ENCODE data around the gene MCTP1. TPM values are rescaled to one million over a fixed set of nuclear protein-coding genes. Genes with fewer than 3 reads are reported as not detected.
"Not testable (repeated sequence)": the region's sequence is repeated elsewhere in the genome, so short reads cannot be mapped to it uniquely, and the experiment has no call there.

Gene MCTP1
- total RNA-seq, 1 donor from 2014 or later: 3.4 TPM

DNA sequence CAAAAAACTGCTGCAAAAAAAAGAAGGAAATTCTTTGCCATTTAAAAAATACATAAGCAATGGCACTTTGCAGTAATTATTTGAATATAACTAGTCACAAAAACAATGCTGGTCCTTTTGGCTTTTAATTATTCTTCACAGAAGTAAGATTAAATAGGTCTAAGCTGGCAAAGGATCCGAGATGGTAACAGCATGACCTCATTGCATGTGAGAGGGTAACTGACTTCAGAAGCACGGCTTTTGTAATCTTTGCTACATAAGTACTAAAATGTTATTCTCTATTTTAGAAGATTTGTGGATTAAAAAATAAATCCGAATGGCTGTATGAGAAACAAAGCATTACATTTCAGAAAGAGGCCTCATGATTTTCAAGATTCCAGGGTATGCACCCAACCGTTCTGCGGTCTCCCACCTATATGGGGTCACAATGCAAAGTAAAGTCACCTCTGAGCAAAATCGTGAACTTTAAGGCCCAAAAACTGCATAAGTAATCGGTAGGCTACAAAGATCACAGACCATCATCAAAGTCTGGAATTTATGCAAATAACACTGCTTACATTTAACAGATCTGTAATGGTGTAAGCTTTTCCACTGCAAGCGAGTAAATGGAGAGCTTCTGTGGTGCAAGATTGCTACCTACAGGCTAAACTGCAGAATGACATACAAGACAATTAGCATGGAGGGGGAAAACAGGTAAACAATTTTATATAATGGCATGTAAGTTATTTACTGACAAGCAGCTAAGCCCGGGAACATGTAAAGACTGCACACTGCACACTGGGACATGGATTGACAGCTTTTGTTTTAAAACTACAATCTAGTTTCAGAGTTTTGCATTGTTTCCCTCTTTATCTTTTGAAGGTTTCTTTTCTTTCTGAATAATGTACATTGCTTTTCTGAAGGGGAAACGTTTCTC, 434.8 kb downstream of the MCTP1 start:
- Mint-ChIP-seq H3K36me3 (ENCODE audit: low read depth) (no peaks in the 10 kb centered on the region), H3K27ac (ENCODE audit: unreplicated experiment) (no peak overlapping the region), H3K27me3 (ENCODE audit: low read depth) (peaks cover 5% of the 10 kb centered on the region), H3K4me3 (ENCODE audit: unreplicated experiment) (no peak overlapping the region), H3K4me1 (ENCODE audit: low read depth) (peaks cover 3% of the 10 kb centered on the region), H3K9me3 (ENCODE audit: low read depth) (no peaks in the 10 kb centered on the region)
- TF ChIP-seq, protein P1, sequence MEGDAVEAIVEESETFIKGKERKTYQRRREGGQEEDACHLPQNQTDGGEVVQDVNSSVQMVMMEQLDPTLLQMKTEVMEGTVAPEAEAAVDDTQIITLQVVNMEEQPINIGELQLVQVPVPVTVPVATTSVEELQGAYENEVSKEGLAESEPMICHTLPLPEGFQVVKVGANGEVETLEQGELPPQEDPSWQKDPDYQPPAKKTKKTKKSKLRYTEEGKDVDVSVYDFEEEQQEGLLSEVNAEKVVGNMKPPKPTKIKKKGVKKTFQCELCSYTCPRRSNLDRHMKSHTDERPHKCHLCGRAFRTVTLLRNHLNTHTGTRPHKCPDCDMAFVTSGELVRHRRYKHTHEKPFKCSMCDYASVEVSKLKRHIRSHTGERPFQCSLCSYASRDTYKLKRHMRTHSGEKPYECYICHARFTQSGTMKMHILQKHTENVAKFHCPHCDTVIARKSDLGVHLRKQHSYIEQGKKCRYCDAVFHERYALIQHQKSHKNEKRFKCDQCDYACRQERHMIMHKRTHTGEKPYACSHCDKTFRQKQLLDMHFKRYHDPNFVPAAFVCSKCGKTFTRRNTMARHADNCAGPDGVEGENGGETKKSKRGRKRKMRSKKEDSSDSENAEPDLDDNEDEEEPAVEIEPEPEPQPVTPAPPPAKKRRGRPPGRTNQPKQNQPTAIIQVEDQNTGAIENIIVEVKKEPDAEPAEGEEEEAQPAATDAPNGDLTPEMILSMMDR (IDR thresholded peaks at IDR 0.05): peak; percentile 88
- DNase-seq (ENCODE audit: low spot score): no peak

DNA sequence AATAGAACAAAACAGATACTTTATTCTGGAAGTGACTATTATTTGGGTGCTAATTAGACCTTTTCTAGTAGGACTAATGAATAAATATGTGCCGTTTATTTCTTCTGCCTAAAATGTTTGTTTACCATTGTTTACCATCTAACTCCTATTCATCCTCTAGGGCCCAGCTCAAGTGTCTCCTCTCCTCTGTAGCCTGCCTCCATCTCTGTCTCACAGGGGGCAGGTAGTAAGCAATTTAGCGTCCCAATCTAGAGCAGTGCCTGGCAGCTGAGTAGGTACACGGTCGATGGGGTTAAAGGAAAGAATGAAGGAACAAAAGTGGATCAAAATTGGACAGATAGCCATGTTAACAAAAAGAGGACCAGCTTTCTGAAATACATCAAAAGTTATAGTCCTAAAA, 435.6 kb downstream of the MCTP1 start:
- H3K27ac Mint-ChIP-seq (ENCODE audit: unreplicated experiment): no peak overlapping the region
- TF ChIP-seq, protein P1 (IDR thresholded peaks at IDR 0.05): no peak
- H3K27me3 Mint-ChIP-seq (ENCODE audit: low read depth): peaks cover 5% of the 10 kb centered on the region
- DNase-seq (ENCODE audit: low spot score): no peak
- H3K9me3 Mint-ChIP-seq (ENCODE audit: low read depth): no peaks in the 10 kb centered on the region
- no peaks in the 10 kb centered on the region for H3K36me3 Mint-ChIP-seq (ENCODE audit: low read depth)
- H3K4me1 Mint-ChIP-seq (ENCODE audit: low read depth): peaks cover 3% of the 10 kb centered on the region
- no peak overlapping the region for H3K4me3 Mint-ChIP-seq (ENCODE audit: unreplicated experiment)

DNA sequence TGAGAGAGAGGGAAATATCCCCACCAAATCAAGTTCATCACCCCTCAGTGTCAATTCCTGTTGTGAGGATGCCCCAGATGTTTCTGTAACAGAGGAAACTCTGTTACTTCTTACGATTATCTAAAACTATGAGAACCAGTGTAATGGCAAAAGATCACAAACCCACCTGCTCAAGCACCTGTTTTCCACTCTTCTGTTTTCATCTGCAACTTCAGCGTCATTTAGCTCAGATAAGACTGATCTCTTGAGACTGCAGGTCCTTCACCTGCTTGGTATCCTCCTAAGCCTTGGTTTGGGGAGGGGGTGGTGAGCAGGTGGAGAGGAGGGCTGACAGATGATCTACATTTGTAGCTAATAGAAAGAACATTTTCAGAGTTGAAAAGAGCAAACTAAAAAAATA, 437.2 kb downstream of the MCTP1 start:
- TF ChIP-seq, protein P1 (IDR thresholded peaks at IDR 0.05): no peak
- Mint-ChIP-seq H3K27ac (ENCODE audit: unreplicated experiment) (no peak overlapping the region), H3K9me3 (ENCODE audit: low read depth) (no peaks in the 10 kb centered on the region), H3K4me3 (ENCODE audit: unreplicated experiment) (no peak overlapping the region), H3K36me3 (ENCODE audit: low read depth) (no peaks in the 10 kb centered on the region), H3K4me1 (ENCODE audit: low read depth) (peaks cover 3% of the 10 kb centered on the region), H3K27me3 (ENCODE audit: low read depth) (peaks cover 5% of the 10 kb centered on the region)
- DNase-seq (ENCODE audit: low spot score): no peak

DNA sequence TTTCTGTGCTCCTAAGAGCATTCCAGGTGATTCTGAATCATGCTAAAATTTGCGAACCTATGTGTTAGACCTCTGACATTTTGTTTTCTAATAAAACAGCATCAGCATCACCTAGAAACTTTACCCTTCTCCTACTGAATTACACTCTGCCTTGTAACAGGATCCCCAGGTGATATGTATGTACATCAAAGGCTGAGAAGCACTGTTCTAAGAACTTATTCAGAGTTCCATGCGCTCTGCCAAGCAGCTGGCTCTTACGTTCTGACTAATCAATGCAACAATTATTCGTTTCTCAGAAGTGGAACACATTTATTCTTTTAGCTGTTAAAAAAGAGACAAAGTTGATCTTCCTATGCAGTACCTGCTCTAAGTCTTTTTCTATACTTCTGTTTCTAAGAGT, 437.9 kb downstream of the MCTP1 start:
- TF ChIP-seq, protein P1 (IDR thresholded peaks at IDR 0.05): no peak
- Mint-ChIP-seq H3K4me1 (ENCODE audit: low read depth) (peaks cover 3% of the 10 kb centered on the region), H3K9me3 (ENCODE audit: low read depth) (no peaks in the 10 kb centered on the region), H3K4me3 (ENCODE audit: unreplicated experiment) (no peak overlapping the region), H3K27me3 (ENCODE audit: low read depth) (peaks cover 5% of the 10 kb centered on the region), H3K27ac (ENCODE audit: unreplicated experiment) (no peak overlapping the region), H3K36me3 (ENCODE audit: low read depth) (no peaks in the 10 kb centered on the region)
- DNase-seq (ENCODE audit: low spot score): no peak

DNA sequence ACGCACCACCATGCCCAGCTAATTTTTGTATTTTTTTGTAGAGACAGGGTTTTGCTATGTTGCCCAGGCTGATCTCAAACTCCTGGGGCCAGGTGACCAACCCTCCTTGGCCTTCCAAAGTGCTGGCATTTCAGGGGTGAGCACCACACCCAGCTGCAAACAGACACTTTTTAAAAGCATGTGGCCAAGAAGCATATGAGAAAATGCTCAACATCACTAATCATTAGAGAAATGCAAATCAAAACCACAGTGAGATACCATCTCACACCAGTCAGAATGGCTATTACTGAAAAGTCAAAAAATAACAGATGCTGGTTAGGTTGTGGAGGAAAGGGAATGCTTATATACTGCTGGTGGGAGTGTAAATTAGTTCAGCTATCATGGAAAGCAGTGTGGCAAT, 439.2 kb downstream of the MCTP1 start:
- H3K36me3 Mint-ChIP-seq (ENCODE audit: low read depth); H3K27me3 Mint-ChIP-seq (ENCODE audit: low read depth); H3K9me3 Mint-ChIP-seq (ENCODE audit: low read depth); DNase-seq (ENCODE audit: low spot score); H3K4me1 Mint-ChIP-seq (ENCODE audit: low read depth); H3K27ac Mint-ChIP-seq (ENCODE audit: unreplicated experiment); H3K4me3 Mint-ChIP-seq (ENCODE audit: unreplicated experiment): not testable (repeated sequence)
